Mesendoderm (in vitro differentiated cells): ENCODE results near the gene HDAC4. TPM values are rescaled to one million over a fixed set of nuclear protein-coding genes. Genes with fewer than 3 reads are reported as not detected.
"Not testable (repeated sequence)": the region's sequence is repeated elsewhere in the genome, so short reads cannot be mapped to it uniquely, and the experiment has no call there.

Source experiments
- DNase-seq: peaks from one replicate; pipeline ENCODE4 v3.0.0; 2013
- H2AK5ac ChIP-seq: 2 replicates; pipeline ENCODE4 v1.6.1; 2013; ENCODE audit warnings: low read length, inconsistent platforms
- H2BK120ac ChIP-seq: 2 replicates; pipeline ENCODE4 v1.6.1; 2013; ENCODE audit warnings: low read depth, mild to moderate bottlenecking, low read length, moderate library complexity, mixed read lengths
- H2BK15ac ChIP-seq: replicated peaks from 2 replicates; pipeline ENCODE4 v1.6.1; 2013; ENCODE audit warnings: low read depth, mild to moderate bottlenecking, moderate library complexity
- H2BK5ac ChIP-seq: 2 replicates; pipeline ENCODE4 v1.6.1; 2013; ENCODE audit warnings: low read length, inconsistent platforms
- H3K18ac ChIP-seq: 2 replicates; pipeline ENCODE4 v1.6.1; 2013; ENCODE audit warnings: mild to moderate bottlenecking, low read length, mixed read lengths
- H3K23ac ChIP-seq: one replicate; pipeline ENCODE4 v1.6.1; 2013; ENCODE audit warnings: low read length
- H3K27ac ChIP-seq: 2 replicates; pipeline ENCODE4 v1.5.1; 2013; ENCODE audit warnings: low read depth, mild to moderate bottlenecking, inconsistent platforms, low read length, moderate library complexity
- H3K27me3 ChIP-seq: 2 replicates; pipeline ENCODE4 v1.6.1; 2013; ENCODE audit warnings: low read length, control low read depth, mild to moderate bottlenecking, inconsistent platforms; ENCODE audit not compliant: insufficient read depth, poor library complexity
- H3K36me3 ChIP-seq: 2 replicates; pipeline ENCODE4 v1.6.1; 2013; ENCODE audit warnings: low read length, inconsistent platforms; ENCODE audit not compliant: control insufficient read depth, insufficient read depth
- H3K4ac ChIP-seq: one replicate; pipeline ENCODE4 v1.6.1; 2013; ENCODE audit warnings: low read depth, mild to moderate bottlenecking, low read length, moderate library complexity
- H3K4me1 ChIP-seq: 2 replicates; pipeline ENCODE4 v1.6.1; 2013; ENCODE audit warnings: low read depth, low read length, inconsistent platforms; ENCODE audit not compliant: control insufficient read depth
- H3K4me2 ChIP-seq: 2 replicates; pipeline ENCODE4 v1.6.1; 2013; ENCODE audit warnings: low read length
- H3K4me3 ChIP-seq: 2 replicates; pipeline ENCODE4 v1.5.1; 2013; ENCODE audit warnings: mild to moderate bottlenecking, low read length
- H3K56ac ChIP-seq: one replicate; pipeline ENCODE4 v1.6.1; 2013; ENCODE audit warnings: low read length
- H3K79me1 ChIP-seq: 2 replicates; pipeline ENCODE4 v1.6.1; 2013; ENCODE audit warnings: low read length, inconsistent platforms
- H3K79me2 ChIP-seq: 2 replicates; pipeline ENCODE4 v1.6.1; 2013; ENCODE audit warnings: mild to moderate bottlenecking, low read length; ENCODE audit not compliant: control insufficient read depth, insufficient read depth
- H3K9ac ChIP-seq: 2 replicates; pipeline ENCODE4 v1.6.1; 2013; ENCODE audit warnings: low read length, inconsistent platforms
- H4K5ac ChIP-seq: one replicate; pipeline ENCODE4 v1.6.1; 2013; ENCODE audit warnings: low read length
- H4K8ac ChIP-seq: one replicate; pipeline ENCODE4 v1.6.1; 2013; ENCODE audit warnings: low read depth, mild to moderate bottlenecking, control low read depth, low read length, moderate library complexity
- WGBS: extraction: QIAGEN DNeasy Blood & Tissue Kit; methylation state at CpG from one replicate; pipeline ENCODE4 v1.1.7; 2013; ENCODE audit warnings: low lambda C conversion rate, missing lambda C conversion rate; ENCODE audit not compliant: insufficient coverage; ENCODE audit errors: extremely low coverage; 5-methylcytosine and 5-hydroxymethylcytosine counted together
- polyA plus RNA-seq, 2 experiments: library from polyadenylated mRNA; stranded (reverse); fragments of 200-250 nt; gene quantifications; one replicate each; pipeline ENCODE4 v1.2.3, GENCODE V29; 2013

HDAC4 gene
- 14.4 TPM for polyA plus RNA-seq (2013, experiment 1 of 2)
- 12.7 TPM for polyA plus RNA-seq (2013, experiment 2 of 2)

DNA sequence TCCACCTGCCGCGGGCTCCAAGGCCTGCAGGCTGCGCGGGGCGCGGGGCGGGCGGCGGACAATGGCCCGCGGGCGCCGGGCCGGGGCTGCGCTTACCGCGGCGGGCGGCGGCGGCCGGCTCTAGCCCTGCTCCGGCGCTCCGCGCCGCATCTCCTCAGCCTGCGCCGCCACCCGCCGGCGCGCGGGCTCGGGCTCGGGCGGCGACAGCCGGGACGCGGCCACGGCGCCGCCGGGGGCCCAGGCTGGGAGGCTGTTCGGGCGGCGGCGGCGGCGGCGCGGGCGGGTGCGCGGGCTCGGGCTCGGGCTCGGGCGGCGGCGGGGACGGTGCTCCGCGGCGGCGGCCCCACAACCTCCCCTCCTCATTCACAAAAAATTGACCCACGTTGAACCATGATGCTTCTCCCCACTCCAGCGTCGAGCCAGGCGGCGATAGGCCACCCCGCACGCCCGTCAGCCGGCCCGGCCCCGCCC is at the start of gene HDAC4:
TSS of gene HDAC4 (minus strand) at position 425 of the 471 bp plus-strand sequence. CDS start 48,321 bp downstream, outside the sequence.
- DNase-seq = no peak

GRCh38 chr2:239449468-239449867 is 48.6 kb upstream of the HDAC4 start:
- not testable (repeated sequence) for H3K4me1 ChIP-seq, H3K36me3 ChIP-seq, H3K27ac ChIP-seq, H2BK5ac ChIP-seq, H2BK120ac ChIP-seq, H3K23ac ChIP-seq, H3K56ac ChIP-seq, H3K79me1 ChIP-seq, H3K18ac ChIP-seq, DNase-seq, H3K4me2 ChIP-seq, H2BK15ac ChIP-seq, H2AK5ac ChIP-seq, H4K8ac ChIP-seq, H3K79me2 ChIP-seq, H3K27me3 ChIP-seq, H3K4ac ChIP-seq, H3K4me3 ChIP-seq, H3K9ac ChIP-seq, H4K5ac ChIP-seq
- no CpG with 5 or more reads among the region's 32 CpGs for WGBS

More for the DNA sequence above, at the start of gene HDAC4:
- peak within 1 kb of the TSS; percentile 91 for H3K27ac ChIP-seq
- H4K5ac ChIP-seq = peak within 1 kb of the TSS; percentile 98
- H2BK5ac ChIP-seq = peak within 1 kb of the TSS; percentile 99
- H3K18ac ChIP-seq = peak within 1 kb of the TSS; percentile 95
- H2BK15ac ChIP-seq = no peak within 1 kb of the TSS
- H3K9ac ChIP-seq = peak within 1 kb of the TSS; percentile 99
- peak within 1 kb of the TSS; percentile 89 for H3K4me3 ChIP-seq
- H3K23ac ChIP-seq = peak within 1 kb of the TSS; percentile 100
- no CpG with 5 or more reads among the region's 78 CpGs for WGBS
- peak within 1 kb of the TSS; percentile 92 for H3K4ac ChIP-seq
- H3K27me3 ChIP-seq = no peaks in the 10 kb centered on the region
- H4K8ac ChIP-seq = no peak within 1 kb of the TSS
- H2BK120ac ChIP-seq = no peak within 1 kb of the TSS
- H3K79me2 ChIP-seq = peaks cover 33% of the 10 kb centered on the region
- H3K4me2 ChIP-seq = peak within 1 kb of the TSS; percentile 85
- peak within 1 kb of the TSS; percentile 100 for H3K56ac ChIP-seq
- peaks cover 10% of the 10 kb centered on the region for H3K79me1 ChIP-seq
- H3K4me1 ChIP-seq = no peaks in the 10 kb centered on the region
- H3K36me3 ChIP-seq = no peaks in the 10 kb centered on the region
- H2AK5ac ChIP-seq = no peak within 1 kb of the TSS

GRCh38 chr2:239445771-239446524 is 45.1 kb upstream of the HDAC4 start:
- Histone ChIP-seq H3K27ac (no peak overlapping the region), H3K4me1 (no peaks in the 10 kb centered on the region), H3K4me3 (no peak overlapping the region), H3K23ac (no peak overlapping the region), H3K79me1 (no peaks in the 10 kb centered on the region), H3K9ac (no peak overlapping the region), H3K79me2 (no peaks in the 10 kb centered on the region), H3K4me2 (no peak overlapping the region), H4K8ac (no peak overlapping the region), H4K5ac (no peak overlapping the region), H3K56ac (no peak overlapping the region), H2AK5ac (no peak overlapping the region), H2BK5ac (no peak overlapping the region), H2BK15ac (no peak overlapping the region), H2BK120ac (no peak overlapping the region), H3K4ac (no peak overlapping the region), H3K36me3 (no peaks in the 10 kb centered on the region), H3K27me3 (no peaks in the 10 kb centered on the region), H3K18ac (no peak overlapping the region)
- no peak for DNase-seq
- WGBS = no CpG with 5 or more reads among the region's 6 CpGs

- Histone ChIP-seq H3K4me1 (no peaks in the 10 kb centered on the region), H3K4me3 (no peak overlapping the region), H3K36me3 (no peaks in the 10 kb centered on the region), H3K27me3 (no peaks in the 10 kb centered on the region), H3K23ac (no peak overlapping the region), H4K5ac (no peak overlapping the region), H3K79me2 (no peaks in the 10 kb centered on the region), H2AK5ac (no peak overlapping the region), H2BK120ac (no peak overlapping the region), H4K8ac (no peak overlapping the region), H2BK15ac (no peak overlapping the region), H3K18ac (no peak overlapping the region), H3K27ac (no peak overlapping the region), H3K4me2 (no peak overlapping the region), H3K56ac (no peak overlapping the region), H3K79me1 (no peaks in the 10 kb centered on the region), H3K9ac (no peak overlapping the region), H2BK5ac (no peak overlapping the region), H3K4ac (no peak overlapping the region)
- WGBS = no CpG with 5 or more reads among the region's 20 CpGs
- no peak for DNase-seq
Measured at GRCh38 chr2:239444626-239445577, 44.1 kb upstream of the HDAC4 start.

GRCh38 chr2:239443666-239444567 is 43.1 kb upstream of the HDAC4 start:
- Histone ChIP-seq H3K4me3 (no peak overlapping the region), H3K4me2 (no peak overlapping the region), H3K23ac (no peak overlapping the region), H3K79me2 (no peaks in the 10 kb centered on the region), H3K79me1 (no peaks in the 10 kb centered on the region), H2BK120ac (no peak overlapping the region), H2BK15ac (no peak overlapping the region), H3K36me3 (no peaks in the 10 kb centered on the region), H3K27me3 (no peaks in the 10 kb centered on the region), H3K4me1 (no peaks in the 10 kb centered on the region), H4K5ac (no peak overlapping the region), H3K18ac (no peak overlapping the region), H2AK5ac (no peak overlapping the region), H3K9ac (no peak overlapping the region), H4K8ac (no peak overlapping the region), H3K27ac (no peak overlapping the region), H2BK5ac (no peak overlapping the region), H3K56ac (no peak overlapping the region), H3K4ac (no peak overlapping the region)
- DNase-seq = no peak
- no CpG with 5 or more reads among the region's 14 CpGs for WGBS
